ENCODE results near the gene DHX16.

DNA sequence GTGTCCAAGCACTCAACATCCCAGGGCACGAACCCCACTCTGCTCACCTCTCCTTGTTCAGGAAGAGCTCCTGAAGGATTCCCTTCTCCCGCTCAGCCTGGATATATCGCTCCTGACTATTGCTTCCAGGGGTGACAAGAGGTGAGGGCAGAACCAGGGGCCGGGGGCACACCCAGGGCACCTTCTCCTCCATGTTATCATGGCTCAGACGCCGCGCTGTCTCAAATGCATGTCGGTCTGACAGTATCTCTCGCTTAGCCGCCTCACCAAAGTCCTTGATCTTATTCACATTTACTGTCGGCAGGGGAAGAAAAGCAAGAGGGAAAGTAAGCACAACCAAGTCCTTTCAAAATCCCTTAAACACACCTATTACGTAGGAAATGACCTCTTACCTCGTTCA lies 68.8 kb downstream of the DHX16 start:
- TF ChIP-seq, protein P1, sequence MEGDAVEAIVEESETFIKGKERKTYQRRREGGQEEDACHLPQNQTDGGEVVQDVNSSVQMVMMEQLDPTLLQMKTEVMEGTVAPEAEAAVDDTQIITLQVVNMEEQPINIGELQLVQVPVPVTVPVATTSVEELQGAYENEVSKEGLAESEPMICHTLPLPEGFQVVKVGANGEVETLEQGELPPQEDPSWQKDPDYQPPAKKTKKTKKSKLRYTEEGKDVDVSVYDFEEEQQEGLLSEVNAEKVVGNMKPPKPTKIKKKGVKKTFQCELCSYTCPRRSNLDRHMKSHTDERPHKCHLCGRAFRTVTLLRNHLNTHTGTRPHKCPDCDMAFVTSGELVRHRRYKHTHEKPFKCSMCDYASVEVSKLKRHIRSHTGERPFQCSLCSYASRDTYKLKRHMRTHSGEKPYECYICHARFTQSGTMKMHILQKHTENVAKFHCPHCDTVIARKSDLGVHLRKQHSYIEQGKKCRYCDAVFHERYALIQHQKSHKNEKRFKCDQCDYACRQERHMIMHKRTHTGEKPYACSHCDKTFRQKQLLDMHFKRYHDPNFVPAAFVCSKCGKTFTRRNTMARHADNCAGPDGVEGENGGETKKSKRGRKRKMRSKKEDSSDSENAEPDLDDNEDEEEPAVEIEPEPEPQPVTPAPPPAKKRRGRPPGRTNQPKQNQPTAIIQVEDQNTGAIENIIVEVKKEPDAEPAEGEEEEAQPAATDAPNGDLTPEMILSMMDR (IDR thresholded peaks at IDR 0.05), result no peak
- no peak for TF ChIP-seq EZH2phosphoT487 (IDR thresholded peaks at IDR 0.05)
- TF ChIP-seq EZH2 (IDR thresholded peaks at IDR 0.05), result no peak

Data from neural progenitor cell (in vitro differentiated cells).